GM12872 (cell line): ENCODE results near the gene IQSEC1.

Experiments used
- CTCF ChIP-seq: IDR thresholded peaks from 3 replicates; pipeline ENCODE4 v1.5.1; 2011; ENCODE audit warnings: low read depth, mild to moderate bottlenecking, low read length, moderate library complexity; ENCODE audit not compliant: insufficient read depth

IQSEC1 gene

DNA sequence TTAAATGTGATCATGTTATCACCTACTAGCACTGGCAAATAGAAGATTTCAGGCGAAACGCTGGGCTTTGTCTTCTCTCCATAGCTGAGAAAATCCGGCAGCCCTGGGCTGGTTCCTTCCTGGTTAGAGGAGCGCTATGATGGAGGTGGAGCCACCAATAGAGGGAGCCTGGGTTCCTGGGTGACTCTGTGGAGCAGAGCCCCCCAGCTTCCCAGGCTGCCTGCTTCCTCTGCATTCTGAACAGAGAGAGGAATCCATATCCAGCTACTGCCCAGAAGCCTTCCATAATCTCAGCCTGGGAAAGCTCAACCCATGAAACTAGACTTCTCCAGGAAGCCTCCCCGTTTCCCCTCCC, 32.6 kb upstream of the IQSEC1 start:
- TF ChIP-seq CTCF, result no peak

- TF ChIP-seq CTCF, result no peak
Observed at GRCh38 chr3:13105181-13105895, 32.1 kb upstream of the IQSEC1 start.

GRCh38 chr3:13104511-13104910, 31.3 kb upstream of the IQSEC1 start:
- TF ChIP-seq CTCF, result no peak

- no peak for TF ChIP-seq CTCF
Observed at GRCh38 chr3:13103416-13104058, 30.3 kb upstream of the IQSEC1 start.

DNA sequence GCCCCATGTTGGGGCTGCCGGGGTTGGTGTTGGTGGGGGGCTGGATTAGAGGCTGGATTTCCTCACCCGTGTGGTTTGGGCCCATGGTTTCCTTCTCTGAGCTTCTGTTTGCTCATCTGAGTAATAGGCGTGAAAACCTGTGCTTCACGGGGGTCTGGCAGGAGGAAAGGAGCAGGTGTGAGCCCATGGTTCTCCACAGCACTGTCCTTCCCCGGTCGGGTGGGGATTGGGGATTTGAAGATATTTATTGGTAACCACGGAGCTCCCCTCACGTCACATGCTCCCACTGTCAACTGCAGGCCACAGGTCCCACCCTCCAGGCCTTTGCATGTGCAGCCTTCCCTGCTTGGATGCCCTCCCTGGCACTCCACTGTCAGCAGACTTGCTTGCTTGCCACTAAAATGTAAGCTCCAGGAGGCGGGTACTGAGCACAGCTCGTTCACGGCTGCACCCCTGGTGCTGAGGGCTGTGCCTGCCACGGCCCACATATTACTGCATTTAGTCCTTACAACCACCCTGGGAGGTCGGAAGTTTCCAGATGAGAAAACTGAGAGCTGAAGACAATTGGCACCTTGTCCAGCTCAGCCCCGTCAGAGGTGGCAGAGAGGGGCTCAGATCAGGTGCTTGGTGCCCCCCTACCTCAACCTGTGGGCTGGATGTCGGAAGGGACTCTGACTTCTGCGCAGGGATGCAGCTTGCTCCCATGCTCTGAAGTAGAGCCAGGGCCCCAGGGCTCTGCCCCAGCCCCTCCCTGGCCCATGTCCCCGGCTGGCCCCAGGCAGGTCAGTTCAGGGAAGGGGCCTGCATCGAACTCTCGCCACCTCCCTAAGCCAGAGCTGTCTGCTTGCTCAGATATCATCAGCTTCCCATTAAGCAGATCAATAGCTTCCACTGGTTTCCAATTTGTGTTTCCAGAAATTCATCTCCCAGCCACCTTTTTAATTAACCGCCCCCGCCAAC, 29.4 kb upstream of the IQSEC1 start:
- no peak for TF ChIP-seq CTCF

DNA sequence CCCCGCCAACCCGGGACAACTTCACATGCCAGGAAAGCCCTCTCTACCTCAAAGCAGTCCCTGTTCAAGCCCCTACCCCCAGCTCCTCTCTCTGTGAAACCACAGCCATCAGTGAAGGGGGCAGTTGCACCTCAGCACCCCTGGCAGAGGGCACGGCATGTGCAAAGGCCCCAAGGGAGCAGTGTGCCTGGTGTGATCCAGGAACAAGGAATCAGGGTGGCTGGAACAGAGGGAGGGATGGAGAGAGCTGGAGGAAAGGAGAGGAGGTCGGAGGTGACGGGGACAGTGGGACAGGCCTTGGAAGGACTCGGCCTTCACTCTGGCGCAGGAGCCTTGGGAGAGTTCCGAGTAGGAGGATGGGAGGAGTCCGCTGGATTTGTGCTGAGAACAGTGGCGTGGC, 26.5 kb upstream of the IQSEC1 start:
- no peak for TF ChIP-seq CTCF
